HG03175 (cell line): ENCODE data around the gene ARL5A.

ENCODE experiments used
- ATAC-seq: cut with Tn5 transposase; IDR thresholded peaks from one replicate; pipeline ENCODE4 v1.9.1; 2021; ENCODE audit warnings: mild to moderate bottlenecking, moderate library complexity; ENCODE audit not compliant: unreplicated experiment

The ARL5A gene

GRCh38 chr2:151841047-151841424 lies 12.8 kb upstream of the ARL5A start:
- no peak for ATAC-seq

- ATAC-seq = peak; percentile 99
These were observed 12.2 kb upstream of the ARL5A start for GRCh38 chr2:151840216-151841046.

- no peak for ATAC-seq
These were observed 9.7 kb upstream of the ARL5A start for GRCh38 chr2:151837926-151838325.

GRCh38 chr2:151833984-151834383 lies 5.8 kb upstream of the ARL5A start:
- ATAC-seq = peak; percentile 68

- no peak for ATAC-seq
These were observed 2.7 kb upstream of the ARL5A start for GRCh38 chr2:151830961-151831360.

- ATAC-seq = no peak
These were observed 686 bp upstream of the ARL5A start for GRCh38 chr2:151828890-151829324.

GRCh38 chr2:151827564-151828142 lies 568 bp downstream of the ARL5A start:
- ATAC-seq = peak; percentile 28

GRCh38 chr2:151826737-151827157 lies 1.5 kb downstream of the ARL5A start:
- no peak for ATAC-seq

GRCh38 chr2:151824886-151825285 lies 3.3 kb downstream of the ARL5A start:
- no peak for ATAC-seq

GRCh38 chr2:151823651-151824050 lies 4.6 kb downstream of the ARL5A start:
- no peak for ATAC-seq

- peak; percentile 70 for ATAC-seq
These were observed 8.3 kb downstream of the ARL5A start for GRCh38 chr2:151819920-151820319.

GRCh38 chr2:151817929-151818328 lies 10.3 kb downstream of the ARL5A start:
- ATAC-seq = no peak

GRCh38 chr2:151816843-151817242 lies 11.4 kb downstream of the ARL5A start:
- ATAC-seq = no peak

GRCh38 chr2:151815821-151816489 lies 12.3 kb downstream of the ARL5A start:
- no peak for ATAC-seq

GRCh38 chr2:151810489-151810888 lies 17.7 kb downstream of the ARL5A start:
- ATAC-seq = no peak

GRCh38 chr2:151809073-151809383 lies 19.2 kb downstream of the ARL5A start:
- no peak for ATAC-seq

- no peak for ATAC-seq
These were observed 19.8 kb downstream of the ARL5A start for GRCh38 chr2:151808258-151809072.

GRCh38 chr2:151805961-151806360 lies 22.3 kb downstream of the ARL5A start:
- ATAC-seq = no peak

GRCh38 chr2:151805343-151805742 lies 22.9 kb downstream of the ARL5A start:
- no peak for ATAC-seq

GRCh38 chr2:151803811-151804210 lies 24.4 kb downstream of the ARL5A start:
- ATAC-seq = no peak

- ATAC-seq = no peak
These were observed 25.9 kb downstream of the ARL5A start for GRCh38 chr2:151802315-151802714.
